ENCODE results near the gene NPW.

The NPW gene

GRCh38 chr16:1998852-1999801, 20.5 kb upstream of the NPW start:
- in situ Hi-C loops (cut with HindIII; ENCODE audit: low pct_unique_long_range_greater_than_20kb, low sequenced_read_pairs): no loop called here

GRCh38 chr16:1999866-2000514, 19.6 kb upstream of the NPW start:
- TF ChIP-seq JUND (IDR thresholded peaks at IDR 0.05; ENCODE audit: low read depth): no peak
- DNase-seq (ENCODE audit: low read depth in 1 of 2, low spot score in 1 of 2): no peak
- in situ Hi-C loops (cut with HindIII; ENCODE audit: low pct_unique_long_range_greater_than_20kb, low sequenced_read_pairs): no loop called here

More at GRCh38 chr16:1998852-1999801, 20.5 kb upstream of the NPW start:
- DNase-seq (ENCODE audit: low read depth in 1 of 2, low spot score in 1 of 2): no peak
- TF ChIP-seq JUND (IDR thresholded peaks at IDR 0.05; ENCODE audit: low read depth): no peak

- DNase-seq (ENCODE audit: low read depth in 1 of 2, low spot score in 1 of 2): no peak
- in situ Hi-C loops (cut with HindIII; ENCODE audit: low pct_unique_long_range_greater_than_20kb, low sequenced_read_pairs): no loop called here
- no peak for TF ChIP-seq JUND (IDR thresholded peaks at IDR 0.05; ENCODE audit: low read depth)
Measured at GRCh38 chr16:2001035-2001434, 18.6 kb upstream of the NPW start.

- TF ChIP-seq JUND (IDR thresholded peaks at IDR 0.05; ENCODE audit: low read depth): no peak
- in situ Hi-C loops (cut with HindIII; ENCODE audit: low pct_unique_long_range_greater_than_20kb, low sequenced_read_pairs): no loop called here
- no peak for DNase-seq (ENCODE audit: low read depth in 1 of 2, low spot score in 1 of 2)
Measured at GRCh38 chr16:2001456-2002355, 17.9 kb upstream of the NPW start.

GRCh38 chr16:2002406-2003230, 17.0 kb upstream of the NPW start:
- in situ Hi-C loops (cut with HindIII; ENCODE audit: low pct_unique_long_range_greater_than_20kb, low sequenced_read_pairs): no loop called here
- TF ChIP-seq JUND (IDR thresholded peaks at IDR 0.05; ENCODE audit: low read depth): no peak
- DNase-seq (ENCODE audit: low read depth in 1 of 2, low spot score in 1 of 2): no peak

GRCh38 chr16:2003231-2003826, 16.3 kb upstream of the NPW start:
- in situ Hi-C loops (cut with HindIII; ENCODE audit: low pct_unique_long_range_greater_than_20kb, low sequenced_read_pairs): no loop called here
- DNase-seq (ENCODE audit: low read depth in 1 of 2, low spot score in 1 of 2): no peak
- no peak for TF ChIP-seq JUND (IDR thresholded peaks at IDR 0.05; ENCODE audit: low read depth)

GRCh38 chr16:2003827-2004641, 15.6 kb upstream of the NPW start:
- in situ Hi-C loops (cut with HindIII; ENCODE audit: low pct_unique_long_range_greater_than_20kb, low sequenced_read_pairs): no loop called here
- DNase-seq (ENCODE audit: low read depth in 1 of 2, low spot score in 1 of 2): peak; percentile 82 to 92
- TF ChIP-seq JUND (IDR thresholded peaks at IDR 0.05; ENCODE audit: low read depth): no peak

- no peak for TF ChIP-seq JUND (IDR thresholded peaks at IDR 0.05; ENCODE audit: low read depth)
- DNase-seq (ENCODE audit: low read depth in 1 of 2, low spot score in 1 of 2): no peak
- in situ Hi-C loops (cut with HindIII; ENCODE audit: low pct_unique_long_range_greater_than_20kb, low sequenced_read_pairs): no loop called here
Measured at GRCh38 chr16:2004795-2005517, 14.6 kb upstream of the NPW start.

- no peak for TF ChIP-seq JUND (IDR thresholded peaks at IDR 0.05; ENCODE audit: low read depth)
- in situ Hi-C loops (cut with HindIII; ENCODE audit: low pct_unique_long_range_greater_than_20kb, low sequenced_read_pairs): no loop called here
Measured at GRCh38 chr16:2005646-2006045, 13.9 kb upstream of the NPW start.

GRCh38 chr16:2006317-2006716, 13.3 kb upstream of the NPW start:
- in situ Hi-C loops (cut with HindIII; ENCODE audit: low pct_unique_long_range_greater_than_20kb, low sequenced_read_pairs): no loop called here
- DNase-seq (ENCODE audit: low read depth in 1 of 2, low spot score in 1 of 2): no peak

More at GRCh38 chr16:2005646-2006045, 13.9 kb upstream of the NPW start:
- peak in 1 of 2 experiments; percentile 36 for DNase-seq (ENCODE audit: low read depth in 1 of 2, low spot score in 1 of 2)

More at GRCh38 chr16:2006317-2006716, 13.3 kb upstream of the NPW start:
- TF ChIP-seq JUND (IDR thresholded peaks at IDR 0.05; ENCODE audit: low read depth): no peak
